GM12892 (cell line): ENCODE measurements around the gene MOK.

ENCODE experiments used
- POLR2A ChIP-seq: IDR thresholded peaks from 2 replicates; pipeline ENCODE4 v1.6.1; 2011; ENCODE audit warnings: low read depth, low read length, control low read depth
- POLR2AphosphoS5 ChIP-seq: IDR thresholded peaks from 2 replicates; pipeline ENCODE4 v1.6.1; 2011; ENCODE audit warnings: low read depth, low read length, control low read depth
- TAF1 ChIP-seq: IDR thresholded peaks from 2 replicates; pipeline ENCODE4 v1.6.1; 2011; ENCODE audit warnings: low read depth, mild to moderate bottlenecking, control low read depth, low read length, borderline replicate concordance

- no peak for TF ChIP-seq POLR2A
- no peak for TF ChIP-seq POLR2AphosphoS5
- no peak for TF ChIP-seq TAF1
Observed at GRCh38 chr14:102272392-102272791, 32.6 kb downstream of the MOK start.
